ENCODE results near the gene MTHFD2L.

Gene MTHFD2L

DNA sequence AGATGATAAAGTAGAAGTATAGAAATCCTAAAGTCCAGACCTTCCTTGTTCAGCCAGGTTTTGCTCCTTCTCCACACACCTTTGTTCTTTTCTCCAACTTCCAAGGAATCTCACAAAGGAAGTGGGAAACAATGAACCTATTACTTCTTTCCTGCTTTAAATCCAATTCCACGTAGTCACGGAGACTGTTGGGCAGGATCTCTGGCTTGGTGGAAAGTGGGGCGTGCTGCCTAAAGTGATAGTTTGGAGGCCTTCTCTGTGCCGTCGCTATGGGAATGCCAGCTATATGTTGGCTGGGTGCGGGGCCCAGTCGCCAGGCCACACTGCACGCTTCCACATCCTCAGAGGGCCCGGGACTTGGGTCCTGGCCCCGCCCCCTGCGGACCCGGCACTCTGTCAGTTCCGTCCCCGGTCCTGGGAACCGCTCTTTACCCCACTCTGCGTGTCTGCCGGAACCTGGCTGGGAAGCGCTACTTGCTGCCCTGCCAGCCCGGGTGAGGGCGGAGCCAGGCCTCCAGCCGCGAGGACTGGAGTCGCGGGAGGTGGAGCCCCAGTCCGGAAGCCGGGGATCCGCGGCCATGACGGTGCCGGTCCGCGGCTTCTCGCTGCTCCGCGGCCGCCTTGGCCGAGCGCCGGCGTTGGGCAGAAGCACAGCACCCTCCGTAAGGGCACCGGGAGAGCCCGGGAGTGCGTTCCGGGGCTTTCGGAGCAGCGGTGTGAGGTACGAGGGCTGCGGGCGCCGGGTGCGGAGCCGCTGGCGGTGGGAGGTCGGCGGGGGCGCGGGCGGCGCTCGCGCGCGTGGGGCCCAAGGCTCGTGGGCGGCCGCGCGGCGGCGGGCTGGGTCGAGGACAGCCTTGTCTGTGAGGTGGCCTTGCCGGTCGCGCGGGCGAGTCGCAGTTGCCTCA, at the start of gene MTHFD2L:
Gene MTHFD2L (plus strand): TSS at position 558 of the 905 bp plus-strand sequence. CDS start 21 bp downstream, at position 579.
- TF ChIP-seq FOXM1 (IDR thresholded peaks at IDR 0.05; ENCODE audit: borderline replicate concordance, low read depth) (no peak), CEBPB (IDR thresholded peaks at IDR 0.05) (no peak), EP300 (IDR thresholded peaks at IDR 0.05; ENCODE audit: borderline replicate concordance) (0 out of 2 replicates have a peak, but pooled peaks have one; percentile 22), TCF12 (IDR thresholded peaks at IDR 0.05; ENCODE audit: low read depth) (peak; percentile 46; the same call in 1 of the 2 replicates), CREB1 (IDR thresholded peaks at IDR 0.05; ENCODE audit: low read depth) (no peak), TAF1 (IDR thresholded peaks at IDR 0.05; ENCODE audit: low read depth) (peak; percentile 71), RAD21 (IDR thresholded peaks at IDR 0.05; ENCODE audit: low read depth) (no peak), EGR1 (IDR thresholded peaks at IDR 0.05) (peak; percentile 61), TEAD4 (IDR thresholded peaks at IDR 0.05) (no peak; the same call in 1 of the 2 replicates), YY1 (IDR thresholded peaks at IDR 0.05; ENCODE audit: low read depth) (peak; percentile 87), NFIC (IDR thresholded peaks at IDR 0.05) (peak; percentile 62), ZBTB7A (IDR thresholded peaks at IDR 0.05; ENCODE audit: low read depth) (no peak)
- TF ChIP-seq, protein P1, sequence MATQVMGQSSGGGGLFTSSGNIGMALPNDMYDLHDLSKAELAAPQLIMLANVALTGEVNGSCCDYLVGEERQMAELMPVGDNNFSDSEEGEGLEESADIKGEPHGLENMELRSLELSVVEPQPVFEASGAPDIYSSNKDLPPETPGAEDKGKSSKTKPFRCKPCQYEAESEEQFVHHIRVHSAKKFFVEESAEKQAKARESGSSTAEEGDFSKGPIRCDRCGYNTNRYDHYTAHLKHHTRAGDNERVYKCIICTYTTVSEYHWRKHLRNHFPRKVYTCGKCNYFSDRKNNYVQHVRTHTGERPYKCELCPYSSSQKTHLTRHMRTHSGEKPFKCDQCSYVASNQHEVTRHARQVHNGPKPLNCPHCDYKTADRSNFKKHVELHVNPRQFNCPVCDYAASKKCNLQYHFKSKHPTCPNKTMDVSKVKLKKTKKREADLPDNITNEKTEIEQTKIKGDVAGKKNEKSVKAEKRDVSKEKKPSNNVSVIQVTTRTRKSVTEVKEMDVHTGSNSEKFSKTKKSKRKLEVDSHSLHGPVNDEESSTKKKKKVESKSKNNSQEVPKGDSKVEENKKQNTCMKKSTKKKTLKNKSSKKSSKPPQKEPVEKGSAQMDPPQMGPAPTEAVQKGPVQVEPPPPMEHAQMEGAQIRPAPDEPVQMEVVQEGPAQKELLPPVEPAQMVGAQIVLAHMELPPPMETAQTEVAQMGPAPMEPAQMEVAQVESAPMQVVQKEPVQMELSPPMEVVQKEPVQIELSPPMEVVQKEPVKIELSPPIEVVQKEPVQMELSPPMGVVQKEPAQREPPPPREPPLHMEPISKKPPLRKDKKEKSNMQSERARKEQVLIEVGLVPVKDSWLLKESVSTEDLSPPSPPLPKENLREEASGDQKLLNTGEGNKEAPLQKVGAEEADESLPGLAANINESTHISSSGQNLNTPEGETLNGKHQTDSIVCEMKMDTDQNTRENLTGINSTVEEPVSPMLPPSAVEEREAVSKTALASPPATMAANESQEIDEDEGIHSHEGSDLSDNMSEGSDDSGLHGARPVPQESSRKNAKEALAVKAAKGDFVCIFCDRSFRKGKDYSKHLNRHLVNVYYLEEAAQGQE (IDR thresholded peaks at IDR 0.05; ENCODE audit: low read depth) = no peak
- TF ChIP-seq, protein P2, sequence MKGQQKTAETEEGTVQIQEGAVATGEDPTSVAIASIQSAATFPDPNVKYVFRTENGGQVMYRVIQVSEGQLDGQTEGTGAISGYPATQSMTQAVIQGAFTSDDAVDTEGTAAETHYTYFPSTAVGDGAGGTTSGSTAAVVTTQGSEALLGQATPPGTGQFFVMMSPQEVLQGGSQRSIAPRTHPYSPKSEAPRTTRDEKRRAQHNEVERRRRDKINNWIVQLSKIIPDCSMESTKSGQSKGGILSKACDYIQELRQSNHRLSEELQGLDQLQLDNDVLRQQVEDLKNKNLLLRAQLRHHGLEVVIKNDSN (IDR thresholded peaks at IDR 0.05) = peak; percentile 28; the same call in 1 of the 2 replicates
- TF ChIP-seq, protein P3, sequence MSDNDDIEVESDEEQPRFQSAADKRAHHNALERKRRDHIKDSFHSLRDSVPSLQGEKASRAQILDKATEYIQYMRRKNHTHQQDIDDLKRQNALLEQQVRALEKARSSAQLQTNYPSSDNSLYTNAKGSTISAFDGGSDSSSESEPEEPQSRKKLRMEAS (IDR thresholded peaks at IDR 0.05) = peak; percentile 64; the same call in 1 of the 2 replicates

DNA sequence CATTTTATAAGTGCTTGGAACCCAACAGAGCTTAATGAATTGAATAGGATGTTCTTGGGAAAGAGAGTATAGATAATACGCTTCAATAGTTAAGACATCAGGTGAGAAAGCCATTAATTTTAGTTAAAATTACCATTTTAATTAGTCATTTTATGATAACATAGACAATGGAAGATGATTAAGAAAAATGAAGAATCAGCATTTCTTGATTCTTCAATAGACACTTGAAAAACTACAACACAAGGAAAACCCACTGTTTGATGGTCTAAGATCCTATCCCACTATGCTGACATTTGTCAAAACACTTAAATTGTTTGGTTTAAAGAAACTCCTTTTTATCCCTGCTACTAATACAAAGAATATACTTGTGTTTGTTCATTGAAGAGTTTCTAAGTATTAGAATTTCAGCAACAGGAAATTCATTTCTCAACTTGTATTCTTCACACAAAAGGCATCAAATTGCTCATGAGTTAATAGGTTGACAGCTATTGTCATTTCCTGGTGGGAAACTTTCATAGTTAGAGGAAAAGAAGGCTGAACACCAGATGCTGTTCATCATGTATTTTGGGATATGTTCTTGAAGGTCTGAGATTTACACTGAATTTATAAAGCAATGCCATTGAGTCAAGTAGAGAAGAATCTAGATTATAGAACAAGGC, 49.3 kb upstream of the MTHFD2L start:
- TF ChIP-seq EP300 (IDR thresholded peaks at IDR 0.05; ENCODE audit: borderline replicate concordance) = no peak
- TF ChIP-seq, protein P1 (IDR thresholded peaks at IDR 0.05; ENCODE audit: low read depth) = no peak
- no peak for TF ChIP-seq RAD21 (IDR thresholded peaks at IDR 0.05; ENCODE audit: low read depth)
- no peak for TF ChIP-seq YY1 (IDR thresholded peaks at IDR 0.05; ENCODE audit: low read depth)
- no peak for TF ChIP-seq CEBPB (IDR thresholded peaks at IDR 0.05)
- no peak for TF ChIP-seq ZBTB7A (IDR thresholded peaks at IDR 0.05; ENCODE audit: low read depth)
- no peak for TF ChIP-seq TEAD4 (IDR thresholded peaks at IDR 0.05)
- no peak for TF ChIP-seq TAF1 (IDR thresholded peaks at IDR 0.05; ENCODE audit: low read depth)
- no peak for TF ChIP-seq TCF12 (IDR thresholded peaks at IDR 0.05; ENCODE audit: low read depth)
- no peak for TF ChIP-seq EGR1 (IDR thresholded peaks at IDR 0.05)
- TF ChIP-seq, protein P3 (IDR thresholded peaks at IDR 0.05) = no peak
- TF ChIP-seq NFIC (IDR thresholded peaks at IDR 0.05) = no peak
- no peak for TF ChIP-seq CREB1 (IDR thresholded peaks at IDR 0.05; ENCODE audit: low read depth)

DNA sequence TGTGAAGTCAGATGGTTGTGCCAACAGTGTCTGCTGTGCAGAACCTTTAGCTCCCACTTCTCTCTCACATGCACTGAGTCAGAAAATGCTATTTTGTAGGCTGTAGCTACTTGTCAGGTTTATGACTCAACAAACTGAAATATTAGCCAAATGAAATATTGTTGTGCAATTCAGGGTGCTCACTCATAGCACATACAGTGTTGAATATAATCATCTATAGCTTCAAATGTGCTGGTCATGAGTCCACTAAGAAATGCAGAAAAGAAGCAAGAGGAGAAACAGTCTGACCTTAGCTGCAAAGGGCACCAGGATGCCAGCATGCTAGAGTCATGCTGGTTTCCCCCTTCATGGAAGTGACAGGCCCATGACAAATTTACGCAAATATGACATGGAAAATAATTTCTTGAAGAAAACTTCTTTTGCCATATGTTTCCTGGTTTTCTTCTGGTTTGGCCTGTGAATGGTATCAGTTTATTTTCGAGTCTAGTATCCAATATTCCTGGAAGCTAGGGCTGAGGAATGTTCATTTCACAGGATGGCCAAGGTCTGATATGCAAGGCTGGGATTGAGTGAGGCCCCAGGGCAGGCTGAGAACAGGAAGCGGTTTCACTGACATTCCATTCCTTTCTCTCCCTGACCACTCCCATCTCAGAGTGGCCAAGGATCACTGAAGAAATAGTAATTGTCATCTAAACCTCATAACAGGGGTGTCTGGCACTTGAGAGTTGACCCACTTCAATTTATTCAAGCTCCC, 48.6 kb upstream of the MTHFD2L start:
- no peak for TF ChIP-seq ZBTB7A (IDR thresholded peaks at IDR 0.05; ENCODE audit: low read depth)
- TF ChIP-seq, protein P2 (IDR thresholded peaks at IDR 0.05) = no peak
- TF ChIP-seq EGR1 (IDR thresholded peaks at IDR 0.05) = no peak
- TF ChIP-seq FOXM1 (IDR thresholded peaks at IDR 0.05; ENCODE audit: borderline replicate concordance, low read depth) = peak; percentile 48; the same call in 1 of the 2 replicates
- TF ChIP-seq, protein P3 (IDR thresholded peaks at IDR 0.05) = no peak; the same call in 1 of the 2 replicates
- TF ChIP-seq CREB1 (IDR thresholded peaks at IDR 0.05; ENCODE audit: low read depth) = no peak
- peak; percentile 72 for TF ChIP-seq TEAD4 (IDR thresholded peaks at IDR 0.05)
- no peak for TF ChIP-seq TAF1 (IDR thresholded peaks at IDR 0.05; ENCODE audit: low read depth)
- peak; percentile 55; the same call in 1 of the 2 replicates for TF ChIP-seq TCF12 (IDR thresholded peaks at IDR 0.05; ENCODE audit: low read depth)
- no peak for TF ChIP-seq YY1 (IDR thresholded peaks at IDR 0.05; ENCODE audit: low read depth)
- TF ChIP-seq EP300 (IDR thresholded peaks at IDR 0.05; ENCODE audit: borderline replicate concordance) = peak; percentile 73; the same call in 1 of the 2 replicates
- TF ChIP-seq, protein P1 (IDR thresholded peaks at IDR 0.05; ENCODE audit: low read depth) = no peak
- TF ChIP-seq NFIC (IDR thresholded peaks at IDR 0.05) = peak; percentile 47
- peak; percentile 92 for TF ChIP-seq CEBPB (IDR thresholded peaks at IDR 0.05)
- TF ChIP-seq RAD21 (IDR thresholded peaks at IDR 0.05; ENCODE audit: low read depth) = 0 out of 2 replicates have a peak, but pooled peaks have one; percentile 1

All from Ishikawa (cell line).